Mammary epithelial cell (primary cell): Measurements from ENCODE around the gene CAMK2D.

Experiments
- CTCF ChIP-seq, 2 donors: IDR thresholded peaks in 1 of 2; conservative IDR thresholded peaks in 1 of 2; 2 replicates each; pipeline ENCODE4 v1.5.1; 2011 to 2012; ENCODE audit warnings: inconsistent platforms in 2 of 2, low read length in 2 of 2, mild to moderate bottlenecking in 2 of 2, control low read depth in 1 of 2, low read depth in 1 of 2; ENCODE audit not compliant: insufficient read depth in 1 of 2; ENCODE audit errors: extremely low read depth in 1 of 2
- EZH2 ChIP-seq: IDR thresholded peaks from 2 replicates; pipeline ENCODE4 v1.6.1; 2012; ENCODE audit warnings: low read length, inconsistent platforms, borderline replicate concordance

- TF ChIP-seq CTCF (conservative IDR thresholded peaks at IDR 0.05 in 1 of 2, IDR thresholded peaks at IDR 0.05 in 1 of 2; ENCODE audit: extremely low read depth in 1 of 2, insufficient read depth in 1 of 2, low read depth in 1 of 2, low read length in 2 of 2) = no peak
- TF ChIP-seq EZH2 = no peak
Observed at GRCh38 chr4:113587640-113588275, 173.8 kb downstream of the CAMK2D start.
